IPS-18a (cell line): ENCODE measurements around the gene SLC39A1.
A peak's percentile ranks its signal among the peaks of the same experiment; 100 is the strongest.

ENCODE experiments used
- H3K27ac ChIP-seq: one replicate; pipeline ENCODE4 v1.5.1; 2013; ENCODE audit warnings: low read length
- H3K27me3 ChIP-seq: one replicate; pipeline ENCODE4 v1.6.1; 2013; ENCODE audit warnings: mild to moderate bottlenecking, low read length; ENCODE audit not compliant: control insufficient read depth, insufficient read depth
- H3K36me3 ChIP-seq: one replicate; pipeline ENCODE4 v1.6.1; 2013; ENCODE audit warnings: low read depth, low read length; ENCODE audit not compliant: control insufficient read depth
- H3K4me1 ChIP-seq: one replicate; pipeline ENCODE4 v1.6.1; 2013; ENCODE audit warnings: low read depth, low read length; ENCODE audit not compliant: control insufficient read depth
- H3K4me3 ChIP-seq: one replicate; pipeline ENCODE4 v1.5.1; 2013; ENCODE audit warnings: low read length
- H3K9ac ChIP-seq: one replicate; pipeline ENCODE4 v1.6.1; 2013; ENCODE audit warnings: mild to moderate bottlenecking, low read length, moderate library complexity
- H3K9me3 ChIP-seq: one replicate; pipeline ENCODE4 v1.6.1; 2013; ENCODE audit warnings: low read depth, low read length; ENCODE audit not compliant: control insufficient read depth

The SLC39A1 gene

DNA sequence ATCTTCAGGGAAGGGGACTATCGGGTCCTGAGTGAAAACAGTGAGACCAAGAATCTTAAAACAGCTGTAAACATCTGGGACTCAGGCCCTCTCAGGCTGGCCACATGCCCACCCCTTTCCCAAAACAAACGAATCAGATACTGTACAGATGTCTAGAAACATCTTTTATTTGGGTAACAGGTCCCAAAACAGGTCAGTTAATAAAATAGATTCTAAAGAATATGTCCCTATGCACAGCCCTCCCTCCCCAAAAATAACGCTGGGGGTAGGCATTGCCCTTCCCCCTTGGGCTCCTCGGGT, 4.4 kb downstream of the SLC39A1 start:
- Histone ChIP-seq H3K9me3 (no peaks in the 10 kb centered on the region), H3K27me3 (no peaks in the 10 kb centered on the region), H3K4me1 (peaks cover 19% of the 10 kb centered on the region), H3K27ac (no peak overlapping the region), H3K36me3 (peaks cover 20% of the 10 kb centered on the region), H3K9ac (no peak overlapping the region), H3K4me3 (peak overlapping the region; percentile 1)

DNA sequence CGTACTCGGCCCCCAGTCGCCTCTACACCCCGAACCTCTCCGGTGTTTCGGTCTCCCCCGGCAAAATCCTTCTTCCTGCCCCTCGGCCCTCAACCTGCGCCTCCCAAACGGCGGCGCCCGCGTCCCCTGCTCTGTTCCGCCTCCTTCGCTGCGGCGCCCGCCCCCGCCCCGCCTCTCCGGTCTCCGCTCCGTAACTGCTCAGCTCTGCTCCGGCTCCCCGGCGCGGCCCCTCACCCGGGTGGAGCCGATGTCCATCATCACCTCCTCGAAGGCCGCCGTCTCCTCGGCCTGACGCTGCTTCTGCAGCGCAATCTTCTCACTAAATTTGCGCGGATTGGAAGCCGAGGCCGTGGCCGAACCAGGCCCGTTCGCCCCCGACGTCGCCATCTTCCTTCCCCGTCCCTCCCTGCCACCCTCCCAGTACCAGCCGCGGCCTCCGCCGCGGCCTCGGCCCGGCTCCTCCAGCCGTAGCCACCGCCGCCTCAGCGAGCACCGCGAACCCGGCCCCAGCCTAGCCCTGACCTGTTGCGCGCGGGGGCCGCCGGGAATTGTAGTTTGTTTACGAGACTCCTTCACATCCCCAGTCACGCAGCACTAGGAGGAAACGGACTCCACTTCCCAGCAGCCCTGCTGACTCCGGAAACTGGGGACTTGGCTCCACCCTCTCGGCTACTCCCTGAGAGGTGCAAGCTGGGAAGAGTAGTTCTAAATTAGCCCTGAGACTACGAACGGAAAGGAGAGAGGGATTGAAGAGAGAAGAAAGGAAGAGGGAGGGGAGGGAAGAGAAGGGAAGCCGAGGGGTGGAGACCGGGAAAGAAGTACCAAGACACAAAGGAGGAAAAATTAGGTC, 5.0 kb downstream of the SLC39A1 start, which contains the start of gene CRTC2:
Gene CRTC2 (minus strand): TSS at position 502 of the 850 bp plus-strand sequence. CDS start 115 bp downstream, at position 387.
- Histone ChIP-seq H3K4me1 (peaks cover 19% of the 10 kb centered on the region), H3K9me3 (no peaks in the 10 kb centered on the region), H3K9ac (peak within 1 kb of the TSS; percentile 71), H3K27ac (peak within 1 kb of the TSS; percentile 19), H3K4me3 (peak within 1 kb of the TSS; percentile 90), H3K36me3 (peaks cover 20% of the 10 kb centered on the region), H3K27me3 (no peaks in the 10 kb centered on the region)

DNA sequence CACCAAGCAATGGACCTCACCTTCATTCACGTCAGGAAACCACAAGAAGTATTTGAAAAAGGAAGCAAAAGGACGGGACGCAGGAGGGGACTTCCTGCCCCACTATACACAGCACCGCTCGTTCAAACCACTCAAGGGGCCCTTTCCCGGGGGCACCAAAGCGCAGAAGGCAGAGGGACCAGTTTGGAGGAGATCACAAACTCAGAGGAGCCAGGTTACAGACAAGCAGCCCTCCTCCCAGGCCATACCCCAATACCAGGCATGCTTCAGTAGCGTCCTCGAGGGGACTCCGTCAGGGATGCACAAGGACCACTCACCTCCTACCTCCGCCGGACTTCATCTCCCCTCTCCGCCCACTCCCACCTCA, 5.6 kb downstream of the SLC39A1 start:
- Histone ChIP-seq H3K4me1 (peaks cover 19% of the 10 kb centered on the region), H3K4me3 (peak overlapping the region; percentile 90), H3K27me3 (no peaks in the 10 kb centered on the region), H3K36me3 (peaks cover 20% of the 10 kb centered on the region), H3K9ac (peak overlapping the region; percentile 71), H3K27ac (peak overlapping the region; percentile 19), H3K9me3 (no peaks in the 10 kb centered on the region)

DNA sequence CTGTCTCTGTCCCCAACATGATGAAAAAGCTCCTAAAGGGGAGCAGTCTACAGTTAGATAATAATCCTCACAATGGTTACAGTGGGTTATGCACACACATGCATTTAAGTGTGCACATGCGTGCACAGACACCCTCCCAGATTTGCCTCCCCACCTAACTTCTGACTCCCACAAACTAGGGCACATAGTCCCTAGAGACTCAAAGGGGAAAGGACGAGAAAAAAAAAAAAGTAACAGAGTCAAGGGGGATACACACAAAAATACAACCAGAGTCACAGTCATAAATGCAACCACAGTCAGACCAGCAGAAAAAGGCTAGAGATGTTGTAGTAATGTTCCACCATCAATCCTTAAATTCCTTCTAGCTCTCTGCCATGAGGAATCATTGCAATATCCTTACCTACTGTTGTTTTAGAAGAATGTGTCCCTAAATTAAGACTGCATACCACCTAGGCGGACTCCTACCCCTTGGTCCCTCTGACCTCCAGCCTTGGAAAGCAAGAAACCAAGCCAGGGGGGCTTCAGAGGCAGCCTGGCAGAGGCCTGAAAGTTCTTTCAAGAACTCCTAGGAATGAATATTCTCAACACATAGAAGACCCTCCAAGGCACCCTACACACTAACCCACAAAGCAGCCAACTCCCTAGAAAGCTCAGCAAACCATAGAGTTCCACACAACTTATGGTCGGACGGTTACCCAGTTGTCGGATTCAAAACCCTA, 6.2 kb downstream of the SLC39A1 start:
- Histone ChIP-seq H3K27me3 (no peaks in the 10 kb centered on the region), H3K4me1 (peaks cover 19% of the 10 kb centered on the region), H3K36me3 (peaks cover 26% of the 10 kb centered on the region), H3K9ac (peak overlapping the region; percentile 71), H3K9me3 (no peaks in the 10 kb centered on the region), H3K4me3 (peak overlapping the region; percentile 90), H3K27ac (peak overlapping the region; percentile 19)

DNA sequence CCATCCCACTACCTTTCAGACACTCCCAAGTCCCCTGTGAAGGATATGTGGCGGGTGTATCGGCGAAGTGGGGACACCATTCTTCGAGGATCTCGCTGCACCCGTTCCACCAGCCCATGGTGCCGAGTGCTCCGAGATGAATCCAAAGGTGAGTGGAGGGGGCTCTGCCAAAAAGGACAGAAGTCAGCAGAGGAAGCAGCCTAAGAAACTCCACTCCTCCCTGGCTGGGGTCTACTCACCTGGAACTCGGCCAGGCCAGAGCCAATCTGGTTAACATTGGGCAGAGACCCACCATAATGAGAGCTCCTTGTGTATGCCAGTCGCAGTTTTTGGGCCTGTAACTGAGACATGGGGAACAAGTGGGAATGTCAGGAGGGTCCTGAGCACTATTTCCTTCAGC, 8.5 kb downstream of the SLC39A1 start:
- Histone ChIP-seq H3K4me1 (peaks cover 10% of the 10 kb centered on the region), H3K27me3 (no peaks in the 10 kb centered on the region), H3K9ac (no peak overlapping the region), H3K36me3 (peaks cover 23% of the 10 kb centered on the region), H3K9me3 (no peaks in the 10 kb centered on the region), H3K4me3 (no peak overlapping the region), H3K27ac (no peak overlapping the region)

DNA sequence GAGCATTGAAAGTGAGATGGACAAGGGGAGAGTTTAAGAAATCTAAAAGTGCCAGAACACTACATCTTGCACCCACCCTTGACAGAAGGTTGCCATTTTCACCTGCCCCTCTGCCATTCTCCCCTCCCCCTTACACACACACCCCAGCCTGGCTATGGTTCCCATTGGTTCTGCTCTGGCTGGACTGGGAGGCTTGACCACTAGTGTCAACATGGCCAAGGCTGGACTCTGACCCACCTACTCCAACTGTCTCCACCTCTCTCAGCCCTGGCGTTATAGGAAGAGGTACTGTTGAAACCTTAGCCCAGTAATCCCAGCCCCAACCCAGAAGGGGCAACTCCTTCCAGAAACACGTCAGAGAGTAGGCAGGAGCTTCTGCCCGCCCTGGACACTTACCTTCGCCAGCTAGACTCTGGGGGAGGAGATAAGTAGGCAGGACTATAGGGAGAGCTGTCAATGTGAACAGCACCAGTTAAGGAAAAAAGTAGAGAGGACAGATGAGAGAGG, 9.4 kb downstream of the SLC39A1 start:
- H3K36me3 ChIP-seq = peaks cover 25% of the 10 kb centered on the region
- peaks cover 10% of the 10 kb centered on the region for H3K4me1 ChIP-seq
- no peaks in the 10 kb centered on the region for H3K9me3 ChIP-seq
- no peak overlapping the region for H3K27ac ChIP-seq
- no peaks in the 10 kb centered on the region for H3K27me3 ChIP-seq
- H3K9ac ChIP-seq = no peak overlapping the region
- no peak overlapping the region for H3K4me3 ChIP-seq

DNA sequence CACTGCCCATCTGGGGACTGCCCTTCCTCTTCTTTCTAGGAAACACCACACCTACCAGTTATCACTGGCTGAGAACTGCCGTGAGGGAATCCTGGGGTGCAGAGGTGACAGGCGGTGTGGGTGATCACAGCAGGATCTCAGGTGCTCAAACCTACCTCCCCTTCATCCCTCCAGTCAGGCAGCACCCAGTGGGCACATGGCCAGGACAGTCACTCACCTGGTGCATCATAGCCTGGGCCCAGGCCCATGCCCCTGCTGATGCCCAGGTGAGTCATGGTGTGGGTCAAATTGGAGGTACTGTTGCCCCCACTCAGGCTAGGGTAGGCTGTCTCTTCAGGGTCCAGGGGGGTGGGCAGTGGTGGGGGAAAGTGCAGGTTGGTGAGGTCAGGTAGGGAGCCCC, 11.5 kb downstream of the SLC39A1 start:
- Histone ChIP-seq H3K27me3 (no peaks in the 10 kb centered on the region), H3K27ac (no peak overlapping the region), H3K9me3 (no peaks in the 10 kb centered on the region), H3K4me3 (no peak overlapping the region), H3K36me3 (peaks cover 37% of the 10 kb centered on the region), H3K4me1 (peaks cover 8% of the 10 kb centered on the region), H3K9ac (no peak overlapping the region)

DNA sequence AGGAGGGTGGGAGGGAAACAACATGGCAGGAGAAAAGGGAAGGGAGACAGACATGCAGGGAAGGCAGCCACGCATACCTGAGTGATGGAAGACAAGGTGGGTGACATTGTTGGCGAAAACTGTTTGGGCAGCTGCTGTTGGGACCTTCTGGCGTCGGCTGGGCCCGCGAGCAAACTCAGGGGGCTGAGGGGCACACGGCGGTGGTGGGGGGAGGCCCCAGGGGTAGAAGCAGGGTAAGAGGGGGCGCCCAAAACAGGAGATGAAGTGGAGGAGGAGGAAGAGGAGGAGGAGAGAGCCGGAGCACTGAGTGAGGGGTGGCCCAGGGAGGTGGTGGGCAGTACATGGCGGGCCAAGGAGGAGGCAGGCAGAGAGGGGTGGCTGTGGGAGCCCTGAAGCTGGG, 12.2 kb downstream of the SLC39A1 start:
- Histone ChIP-seq H3K9ac (no peak overlapping the region), H3K36me3 (peaks cover 37% of the 10 kb centered on the region), H3K27me3 (no peaks in the 10 kb centered on the region), H3K4me3 (no peak overlapping the region), H3K4me1 (peaks cover 6% of the 10 kb centered on the region), H3K27ac (no peak overlapping the region), H3K9me3 (no peaks in the 10 kb centered on the region)

DNA sequence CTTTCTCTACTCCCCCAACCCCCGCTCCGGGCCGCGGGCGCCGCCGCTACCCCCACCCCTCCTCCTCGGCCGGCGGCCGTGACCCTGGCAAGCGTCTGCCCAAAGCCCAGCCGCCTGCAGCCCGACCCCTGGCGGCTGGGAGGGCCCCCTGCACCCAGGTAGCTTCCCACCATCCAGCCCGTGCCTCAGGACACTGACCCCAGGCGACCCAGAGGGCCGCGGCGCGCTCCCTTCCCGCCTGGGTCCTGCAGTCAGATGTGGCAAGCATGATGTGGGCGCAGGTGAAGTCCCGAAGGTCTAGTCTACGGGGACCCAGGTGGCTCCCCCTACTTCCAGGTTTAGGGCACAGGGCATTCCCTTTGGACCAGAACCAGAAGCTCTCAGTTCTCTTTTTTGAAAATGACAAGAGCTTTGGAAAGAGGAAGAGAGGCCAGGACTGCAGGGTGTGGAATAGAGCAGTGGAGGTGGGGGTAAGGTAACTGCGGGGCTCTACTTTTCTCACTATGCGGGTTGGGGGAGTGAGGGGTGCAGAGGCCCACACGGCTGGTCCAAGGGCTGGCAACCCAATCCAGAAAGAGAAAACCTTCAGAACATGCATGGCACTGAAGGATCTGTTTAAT, 16.6 kb downstream of the SLC39A1 start, which contains the start of gene DENND4B:
Gene DENND4B (minus strand): TSS at position 97 of the 620 bp plus-strand sequence. CDS start 2,344 bp downstream, outside the sequence.
- peak within 1 kb of the TSS; percentile 57 for H3K9ac ChIP-seq
- H3K36me3 ChIP-seq = peaks cover 37% of the 10 kb centered on the region
- no peaks in the 10 kb centered on the region for H3K27me3 ChIP-seq
- peak within 1 kb of the TSS; percentile 66 for H3K4me3 ChIP-seq
- H3K9me3 ChIP-seq = no peaks in the 10 kb centered on the region
- H3K27ac ChIP-seq = no peak within 1 kb of the TSS
- H3K4me1 ChIP-seq = peaks cover 11% of the 10 kb centered on the region

DNA sequence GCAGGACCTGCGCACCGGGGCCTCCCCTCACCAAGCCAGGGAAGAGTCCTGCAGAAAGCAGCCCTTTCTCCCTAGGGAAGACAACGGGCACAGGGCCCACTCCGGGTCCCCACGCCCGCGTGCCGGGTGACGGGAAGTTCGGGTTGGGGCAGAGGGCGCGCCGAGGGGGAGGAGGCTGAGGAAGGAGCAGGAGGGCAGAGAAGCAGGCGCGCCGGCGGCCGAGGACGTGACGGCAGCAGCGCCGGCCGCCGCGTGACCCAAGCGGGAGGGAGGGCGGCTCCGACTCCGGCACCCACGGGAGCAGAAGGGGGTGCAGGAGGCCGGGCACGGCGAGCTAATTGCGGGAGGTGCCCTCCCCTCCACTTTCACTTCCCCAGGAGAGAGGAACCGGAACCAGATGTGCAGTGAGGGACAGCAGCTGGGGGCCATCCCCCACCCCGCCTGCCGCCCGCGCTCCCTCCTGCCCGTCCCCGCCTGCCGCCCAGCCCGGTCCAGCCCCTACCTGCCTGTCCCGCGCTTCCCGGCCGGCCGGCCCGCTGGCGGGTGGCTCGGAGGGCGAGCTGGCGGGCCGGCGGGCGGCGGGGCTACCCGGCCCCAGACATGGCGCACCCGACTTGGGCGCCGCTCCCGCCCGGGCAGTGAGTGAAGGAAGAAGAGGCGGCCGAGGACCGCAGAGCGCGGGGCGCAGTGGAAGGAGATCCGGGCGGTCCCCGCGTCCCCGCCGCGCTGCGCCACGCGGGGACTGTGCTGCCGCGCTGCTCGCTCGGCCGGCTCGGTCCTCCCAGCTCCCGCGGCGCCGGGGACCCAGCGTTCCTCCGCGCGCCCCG, 17.3 kb downstream of the SLC39A1 start:
- Histone ChIP-seq H3K4me3 (peak overlapping the region; percentile 66), H3K27me3 (no peaks in the 10 kb centered on the region), H3K9ac (peak overlapping the region; percentile 57), H3K4me1 (peaks cover 11% of the 10 kb centered on the region), H3K9me3 (no peaks in the 10 kb centered on the region), H3K36me3 (peaks cover 38% of the 10 kb centered on the region), H3K27ac (no peak overlapping the region)
